Activated CD8-positive, alpha-beta memory T cell treated with anti-CD3 and anti-CD28 coated beads for 1 hour (primary cell): ENCODE results near the gene B3GALT6.
"Not testable (repeated sequence)": the region's sequence is repeated elsewhere in the genome, so short reads cannot be mapped to it uniquely, and the experiment has no call there.

Source experiments
- DNase-seq, 2 donors: peaks; one replicate each; pipeline ENCODE4 v3.0.0-alpha.2; 2020; ENCODE audit warnings: low read depth in 1 of 2; ENCODE audit errors: extremely low read depth in 1 of 2

Gene B3GALT6

GRCh38 chr1:1232208-1232795, at the start of gene B3GALT6:
B3GALT6 (plus strand) TSS chr1:1232237; CDS start chr1:1232279, 42 bp downstream.
- no peak for DNase-seq

GRCh38 chr1:1182491-1183220, 49.4 kb upstream of the B3GALT6 start:
- DNase-seq, result no peak

DNA sequence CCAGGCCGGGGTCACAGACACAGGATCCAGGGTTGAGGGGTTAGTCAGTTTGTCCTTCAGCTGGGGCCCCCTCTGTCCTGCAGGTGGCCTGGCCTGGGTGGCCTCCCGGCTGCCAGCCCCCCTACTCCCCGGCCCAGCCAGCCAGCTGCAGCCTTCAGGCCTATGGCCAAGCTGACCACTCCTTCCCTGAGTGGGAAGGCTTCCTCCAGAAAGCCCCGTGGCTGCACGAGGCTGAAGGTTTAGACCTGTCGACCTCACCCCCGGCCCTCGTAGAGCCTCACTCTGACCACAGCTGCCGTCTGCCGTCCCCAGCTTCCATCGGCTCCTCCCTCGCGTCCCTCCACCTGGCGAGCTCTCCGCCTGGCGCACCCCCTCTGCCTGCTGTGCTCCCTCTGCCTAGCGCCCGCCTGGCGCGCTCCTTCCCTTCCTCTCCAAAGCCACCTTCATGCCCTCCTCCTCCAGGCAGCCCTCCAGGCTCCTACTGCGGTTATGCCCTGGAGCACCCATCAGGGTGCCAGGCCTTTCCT, 48.8 kb upstream of the B3GALT6 start:
- DNase-seq, result no peak

DNA sequence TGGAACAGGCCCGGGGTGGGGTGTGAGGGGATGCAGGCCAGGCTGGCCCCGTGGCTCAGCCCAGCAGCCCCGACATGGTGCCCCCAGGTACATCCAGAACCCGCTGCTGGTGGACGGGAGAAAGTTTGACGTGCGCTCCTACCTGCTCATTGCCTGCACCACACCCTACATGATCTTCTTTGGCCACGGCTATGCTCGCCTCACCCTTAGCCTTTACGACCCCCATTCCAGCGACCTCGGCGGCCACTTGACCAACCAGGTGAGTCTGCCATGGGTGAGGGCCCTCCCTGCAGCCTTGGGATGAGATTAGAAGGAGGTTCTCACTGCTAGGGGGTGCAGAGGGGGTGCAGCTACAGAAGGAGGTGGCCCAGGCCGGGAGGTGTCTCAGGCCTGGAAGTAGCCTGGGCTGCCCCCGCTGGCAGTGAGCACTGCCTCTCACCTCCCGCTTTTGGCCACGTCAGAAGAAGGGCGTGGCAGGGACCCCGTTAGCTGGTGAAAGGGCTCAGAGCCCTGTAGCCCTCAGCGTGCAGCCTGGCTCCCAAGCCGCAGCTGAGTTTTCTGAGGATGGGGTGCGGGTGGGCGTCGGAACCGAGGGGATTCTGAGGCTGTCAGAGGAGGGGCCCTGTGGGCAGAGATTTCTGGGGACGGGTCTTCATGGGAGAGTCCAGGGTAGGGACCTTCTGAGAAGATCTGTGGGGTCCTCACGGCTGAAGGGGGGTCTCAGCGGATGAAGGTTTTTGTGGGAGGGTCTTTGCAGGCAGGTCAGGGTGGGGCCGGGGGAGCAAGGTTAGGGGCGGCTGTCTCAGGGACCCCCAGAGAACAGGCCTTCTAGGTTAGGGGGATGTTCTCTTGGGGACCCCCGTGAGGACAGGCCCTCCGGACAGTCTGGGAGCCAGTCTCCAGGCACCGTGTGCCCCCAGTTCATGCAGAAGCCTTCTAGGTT, 47.9 kb upstream of the B3GALT6 start:
- no peak for DNase-seq

- no peak for DNase-seq
Measured at GRCh38 chr1:1185101-1185765, 46.8 kb upstream of the B3GALT6 start.

DNA sequence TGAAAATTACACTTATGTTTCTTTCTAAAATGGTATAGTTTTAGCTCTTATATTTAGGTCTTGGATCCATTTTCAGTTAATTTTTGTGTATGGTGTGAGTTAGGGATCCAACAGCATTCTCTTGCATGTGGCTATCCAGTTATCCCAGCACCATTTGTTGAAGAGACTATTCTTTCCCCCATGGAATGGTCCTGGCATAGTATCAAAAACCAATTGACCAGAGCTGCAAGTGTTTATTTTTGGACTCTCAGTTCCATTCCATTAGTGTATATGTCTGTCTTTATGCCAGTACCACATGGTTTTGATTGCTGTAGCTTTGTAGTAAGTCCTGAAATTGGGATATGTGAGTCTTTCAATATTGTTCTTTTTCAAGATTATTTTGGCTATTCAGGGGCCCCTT, 44.1 kb upstream of the B3GALT6 start:
- DNase-seq, result no peak

DNA sequence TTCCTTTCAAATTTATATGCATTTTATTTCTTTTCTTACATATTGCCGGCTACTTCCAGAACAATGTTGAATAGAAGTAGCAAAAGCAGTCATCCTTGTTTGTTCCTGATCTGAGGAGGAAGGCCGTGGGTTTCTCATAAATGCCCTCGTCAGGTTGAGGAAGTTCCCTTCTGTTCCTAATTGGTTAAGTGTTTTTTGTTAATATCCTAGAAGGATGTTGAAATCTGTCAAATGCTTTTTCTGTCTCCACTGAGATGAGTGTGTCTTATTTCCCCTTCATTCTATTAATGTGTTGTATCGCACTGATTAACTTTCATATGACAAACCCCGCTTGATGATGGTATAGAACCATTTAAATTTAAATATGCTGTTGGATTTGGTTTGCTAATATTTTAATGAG, 42.9 kb upstream of the B3GALT6 start:
- DNase-seq, result no peak

DNA sequence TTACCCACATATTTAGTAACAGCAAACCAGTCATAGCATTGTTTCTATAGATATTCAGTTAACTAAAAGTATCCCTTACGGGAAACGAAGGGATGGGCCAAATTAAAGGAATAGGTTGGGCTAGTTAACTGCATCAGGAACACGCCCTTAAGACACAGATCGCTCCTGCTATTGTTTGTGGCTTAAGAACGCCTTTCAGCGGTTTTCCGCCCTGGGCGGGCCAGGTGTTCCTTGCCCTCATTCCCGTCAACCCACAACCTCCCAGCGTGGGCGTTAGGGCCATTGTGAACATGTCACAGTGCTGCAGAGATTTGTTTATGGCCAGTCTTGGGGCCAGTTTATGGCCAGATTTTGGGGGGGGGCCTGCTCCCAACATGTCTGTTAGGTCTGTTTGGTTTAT, 40.3 kb upstream of the B3GALT6 start:
- DNase-seq, result no peak

DNA sequence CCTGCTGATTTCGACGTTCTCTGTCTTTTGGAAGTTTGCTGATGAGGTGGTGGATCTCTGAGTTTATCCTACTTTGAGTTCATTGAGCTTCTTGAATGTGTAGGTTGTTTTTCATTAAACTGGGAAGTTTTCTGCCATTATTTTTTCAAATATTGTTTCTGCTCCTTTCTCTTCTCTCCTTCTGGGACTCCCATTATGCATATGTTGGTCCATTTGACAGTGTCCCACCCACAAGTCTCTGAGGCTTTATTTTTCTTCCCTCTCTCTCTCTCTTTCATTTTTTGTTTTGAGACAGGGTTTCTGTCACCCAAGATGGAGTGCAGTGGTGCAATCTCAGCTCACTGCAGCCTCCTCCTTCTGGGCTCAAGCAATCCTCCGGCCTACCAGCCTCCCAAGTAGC, 37.3 kb upstream of the B3GALT6 start:
- no peak for DNase-seq

DNA sequence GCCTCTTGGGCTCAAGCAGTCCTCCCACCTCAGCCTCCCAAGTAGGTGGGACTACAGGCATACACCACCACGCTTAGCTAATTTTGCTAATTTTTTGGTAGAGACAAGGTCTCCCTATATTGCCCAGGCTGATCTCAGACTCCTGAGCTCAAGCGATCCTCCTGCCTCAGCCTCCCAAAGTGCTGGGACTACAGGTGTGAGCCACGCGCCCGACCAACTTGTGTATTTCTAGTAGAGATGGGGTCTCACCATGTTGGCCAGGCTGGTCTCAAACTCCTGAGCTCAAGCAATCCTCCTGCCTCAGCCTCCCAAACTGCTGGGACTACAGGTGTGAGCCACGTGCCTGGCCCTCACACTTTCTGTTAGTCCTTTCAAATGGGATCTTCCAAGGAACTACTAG, 36.3 kb upstream of the B3GALT6 start:
- DNase-seq, result not testable (repeated sequence)

GRCh38 chr1:1196431-1197187, 35.4 kb upstream of the B3GALT6 start:
- no peak for DNase-seq

DNA sequence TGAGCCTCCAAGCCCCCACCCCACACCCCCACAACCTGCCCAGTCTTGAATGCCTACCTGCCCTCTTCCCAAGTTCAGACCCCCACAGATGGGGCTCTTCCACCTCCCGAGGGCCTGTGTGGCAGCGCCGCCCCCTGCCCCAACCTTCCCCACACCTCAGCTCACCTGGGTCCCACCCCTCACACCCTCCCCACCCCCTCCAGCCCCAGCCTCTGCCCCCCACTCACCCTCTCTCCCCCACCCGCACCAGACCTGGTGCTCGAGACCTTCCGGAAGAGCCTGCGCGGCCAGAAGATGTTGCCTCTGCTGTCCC, 34.9 kb upstream of the B3GALT6 start:
- no peak for DNase-seq

DNA sequence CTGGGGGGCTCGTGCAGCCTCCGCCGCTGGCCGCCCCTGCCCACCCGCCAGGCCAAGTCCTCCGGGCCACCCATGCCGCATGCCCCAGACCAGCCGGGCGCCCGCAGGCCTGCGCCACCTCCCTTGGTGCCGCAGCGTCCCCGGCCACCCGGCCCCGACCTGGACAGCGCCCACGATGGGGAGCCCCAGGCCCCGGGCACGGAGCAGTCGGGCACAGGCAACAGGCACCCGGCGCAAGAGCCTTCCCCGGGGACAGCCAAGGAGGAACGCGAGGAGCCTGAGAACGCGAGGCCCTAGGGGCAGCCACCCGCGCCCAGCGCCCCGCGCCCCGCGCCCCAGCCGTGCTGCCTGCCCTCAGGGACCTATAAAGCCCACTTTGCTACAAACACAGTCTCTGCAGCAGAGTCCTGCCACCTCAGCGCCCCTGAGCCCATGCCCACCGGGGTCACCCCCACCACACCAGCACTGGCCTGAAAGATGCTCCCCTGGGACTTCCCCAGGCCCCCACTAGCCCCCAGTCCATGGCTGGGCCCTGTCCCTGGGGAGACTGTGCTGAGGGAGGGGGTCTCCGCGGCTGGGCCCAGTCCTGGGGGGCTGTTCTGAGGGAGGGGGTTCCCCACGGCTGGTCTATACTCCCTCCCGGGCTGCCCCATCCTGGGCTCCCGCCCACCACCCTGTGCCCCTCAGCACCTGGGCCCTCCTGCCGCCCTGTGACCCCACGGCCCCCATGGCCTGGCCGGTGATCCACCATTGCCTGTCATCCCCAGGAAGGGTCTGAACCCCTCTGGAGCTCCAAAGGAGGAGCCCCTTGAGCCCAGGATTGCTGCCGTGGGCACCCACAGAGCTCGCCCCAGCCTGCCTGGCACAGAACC, 34.2 kb upstream of the B3GALT6 start:
- no peak for DNase-seq

DNA sequence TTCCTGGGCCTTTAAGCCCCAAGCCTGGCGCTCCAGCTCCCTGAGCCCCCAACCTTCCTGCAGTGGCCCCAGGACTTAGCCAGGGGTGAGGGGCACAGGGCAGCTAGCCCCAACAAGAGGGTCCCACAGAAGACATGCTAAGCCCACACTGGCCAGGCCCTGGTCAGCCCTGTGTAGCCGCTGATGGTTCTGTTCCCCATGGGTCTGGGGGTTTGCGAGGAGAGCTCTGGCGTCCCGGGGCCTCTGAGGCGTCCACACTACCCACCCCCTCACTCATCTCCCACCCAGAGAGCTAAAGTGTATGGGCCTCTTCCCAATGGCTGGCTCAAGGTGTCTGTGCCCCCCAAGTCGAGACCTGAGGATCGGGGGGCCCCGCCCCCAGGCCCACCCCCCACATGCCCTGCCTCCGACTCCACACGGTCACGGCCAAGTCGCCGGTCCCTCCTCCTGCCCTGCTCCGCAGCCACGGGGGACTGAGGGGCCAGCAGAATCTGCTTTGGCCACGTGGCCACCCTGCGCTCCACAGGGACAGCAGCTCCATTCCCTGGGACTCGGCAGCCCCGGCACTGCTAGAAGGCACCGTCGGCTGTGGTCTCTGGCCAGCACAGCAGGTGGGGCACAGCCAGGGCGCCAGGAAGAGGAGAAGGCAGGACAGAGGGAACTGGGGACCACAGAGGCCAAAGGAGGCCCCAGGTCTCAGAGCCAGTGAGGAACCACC, 33.5 kb upstream of the B3GALT6 start:
- DNase-seq, result no peak

- DNase-seq, result no peak
Measured at GRCh38 chr1:1199141-1199960, 32.7 kb upstream of the B3GALT6 start.

DNA sequence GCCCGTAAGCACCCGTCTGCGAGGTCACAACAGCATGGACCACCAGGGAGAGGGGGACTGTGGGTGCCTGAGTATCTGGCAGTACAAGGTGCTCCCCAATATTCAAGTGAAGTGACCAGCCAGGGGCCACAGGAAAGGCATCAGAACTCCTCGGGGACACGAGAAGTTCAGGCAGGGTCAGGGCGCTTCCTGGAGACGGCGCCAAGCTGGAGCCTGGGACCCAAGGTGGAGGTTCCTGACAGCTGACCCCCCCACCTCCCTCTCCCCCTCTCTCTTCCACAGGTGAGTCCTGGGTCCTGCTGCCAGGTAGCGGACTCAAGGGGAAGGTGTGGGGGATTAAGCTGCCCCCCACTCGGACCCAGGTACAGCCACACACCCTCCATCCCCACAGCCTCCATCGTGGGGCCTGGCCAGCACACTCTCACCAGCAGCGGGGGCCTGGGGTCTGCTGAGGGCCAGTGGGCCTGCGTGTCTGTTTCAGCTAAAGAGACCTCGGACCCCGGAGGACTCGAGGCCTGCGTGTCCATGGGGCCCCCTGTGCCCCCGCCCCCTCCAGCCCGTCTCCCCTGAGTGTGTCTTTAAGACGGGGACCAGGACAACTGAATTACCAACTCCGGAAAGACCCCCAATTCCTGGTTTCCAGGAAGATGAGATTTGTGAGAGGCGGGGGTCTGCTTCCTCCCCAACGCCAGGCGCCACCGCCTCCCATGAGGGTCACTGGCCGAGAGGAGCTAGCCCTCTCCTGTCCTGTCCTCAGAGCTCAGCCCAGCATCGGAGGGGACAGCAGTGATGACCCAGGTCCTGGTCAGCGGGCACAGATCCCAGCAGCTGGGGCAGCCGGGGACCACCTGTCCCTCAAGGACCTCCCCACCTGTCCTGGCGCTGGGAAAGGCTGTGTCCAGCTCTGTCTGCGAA, 31.8 kb upstream of the B3GALT6 start:
- DNase-seq, result no peak
